SK-MEL-5 (cell line): ENCODE data around the gene SIK2. TPM values are rescaled to one million over a fixed set of nuclear protein-coding genes. Genes with fewer than 3 reads are reported as not detected.
"Not testable (repeated sequence)": the region's sequence is repeated elsewhere in the genome, so short reads cannot be mapped to it uniquely, and the experiment has no call there.

Experiments
- DNase-seq: peaks from one replicate; pipeline ENCODE4 v3.0.0-alpha.2; 2016; ENCODE audit warnings: low read depth, low spot score
- in situ Hi-C: cut with HindIII; loops from 2 replicates; pipeline ENCODE4 v1.10.0; 2016; ENCODE audit warnings: low sequenced_read_pairs, high pct_unique_total_duplicates, low pct_unique_long_range_greater_than_20kb
- total RNA-seq: library from RNA; depleted of rRNA; stranded (reverse); fragments of >200 nt; shearing (Covaris generic); gene quantifications from 2 replicates; pipeline ENCODE4 v1.2.3, GENCODE V29; 2014

Gene SIK2
- total RNA-seq, 1 experiment from 2014 or later = 17.5 TPM

GRCh38 chr11:111637885-111638284 is 35.6 kb downstream of the SIK2 start:
- in situ Hi-C loops = no loop called here
- DNase-seq = no peak

- no peak for DNase-seq
- in situ Hi-C loops = no loop called here
These were observed 37.1 kb downstream of the SIK2 start for GRCh38 chr11:111639226-111639925.

- no peak for DNase-seq
- in situ Hi-C loops = no loop called here
These were observed 39.2 kb downstream of the SIK2 start for GRCh38 chr11:111641339-111642015.

- in situ Hi-C loops = no loop called here
These were observed 40.3 kb downstream of the SIK2 start for GRCh38 chr11:111642542-111642941.

GRCh38 chr11:111644922-111645321 is 42.7 kb downstream of the SIK2 start:
- in situ Hi-C loops = no loop called here
- no peak for DNase-seq

More at GRCh38 chr11:111642542-111642941, 40.3 kb downstream of the SIK2 start:
- no peak for DNase-seq

- in situ Hi-C loops = no loop called here
- no peak for DNase-seq
These were observed 43.5 kb downstream of the SIK2 start for GRCh38 chr11:111645657-111646316.

GRCh38 chr11:111651336-111651735 is 49.1 kb downstream of the SIK2 start:
- DNase-seq, in situ Hi-C loops: not testable (repeated sequence)

GRCh38 chr11:111652184-111652583 is 49.9 kb downstream of the SIK2 start:
- in situ Hi-C loops = no loop called here
- DNase-seq = no peak

- DNase-seq = no peak
- in situ Hi-C loops = no loop called here
These were observed 52.4 kb downstream of the SIK2 start for GRCh38 chr11:111654601-111655000.

- in situ Hi-C loops = no loop called here
- DNase-seq = no peak
These were observed 53.7 kb downstream of the SIK2 start for GRCh38 chr11:111655924-111656323.

GRCh38 chr11:111657905-111658304 is 55.7 kb downstream of the SIK2 start:
- DNase-seq, in situ Hi-C loops: not testable (repeated sequence)

GRCh38 chr11:111658493-111658892 is 56.2 kb downstream of the SIK2 start:
- DNase-seq, in situ Hi-C loops: not testable (repeated sequence)

- no peak for DNase-seq
- in situ Hi-C loops = no loop called here
These were observed 57.2 kb downstream of the SIK2 start for GRCh38 chr11:111659201-111660115.

- no peak for DNase-seq
- in situ Hi-C loops = no loop called here
These were observed 58.6 kb downstream of the SIK2 start for GRCh38 chr11:111660822-111661221.

GRCh38 chr11:111663820-111664219 is 61.6 kb downstream of the SIK2 start:
- in situ Hi-C loops = no loop called here
- peak; percentile 8 for DNase-seq

- peak; percentile 21 for DNase-seq
- in situ Hi-C loops = no loop called here
These were observed 63.5 kb downstream of the SIK2 start for GRCh38 chr11:111665777-111666176.

- no peak for DNase-seq
These were observed 66.7 kb downstream of the SIK2 start for GRCh38 chr11:111668980-111669379.

GRCh38 chr11:111671383-111671782 is 69.1 kb downstream of the SIK2 start:
- in situ Hi-C loops = no loop called here
- DNase-seq = no peak

More at GRCh38 chr11:111668980-111669379, 66.7 kb downstream of the SIK2 start:
- in situ Hi-C loops = no loop called here
